SK-N-SH (cell line): ENCODE data around the gene MEI1.

Experiments
- EP300 ChIP-seq, 2 experiments: IDR thresholded peaks; 2 replicates each; pipeline versions ENCODE4 v1.4.0 to v1.6.1; 2012; ENCODE audit warnings: borderline replicate concordance in 1 of 2, low read depth in 1 of 2, low read length in 1 of 2
- EZH2phosphoT487 ChIP-seq: fragments of 200-600 bp; sonication (generic); IDR thresholded peaks from 2 replicates; pipeline ENCODE4 v1.6.1; 2017; ENCODE audit warnings: low read depth, mixed run types, mild to moderate bottlenecking, antibody characterized with exemption, moderate library complexity, borderline replicate concordance
- JUND ChIP-seq: IDR thresholded peaks from 2 replicates; pipeline ENCODE4 v1.4.0; 2012
- POLR2AphosphoS5 ChIP-seq: IDR thresholded peaks from 2 replicates; pipeline ENCODE4 v1.6.1; 2012; ENCODE audit warnings: low read depth, low read length
- RCOR1 ChIP-seq: fragments of 150-350 bp; IDR thresholded peaks from 2 replicates; pipeline ENCODE4 v1.6.1; 2017; ENCODE audit warnings: antibody characterized with exemption, low read length
- RXRA ChIP-seq: IDR thresholded peaks from 2 replicates; pipeline ENCODE4 v1.4.0; 2012; ENCODE audit warnings: low read depth, mild to moderate bottlenecking, borderline replicate concordance
- TCF12 ChIP-seq: IDR thresholded peaks from 2 replicates; pipeline ENCODE4 v1.4.0; 2012
- TF ChIP-seq, protein P1 (sequence below): fragments of 200-600 bp; sonication (generic); IDR thresholded peaks from 2 replicates; pipeline ENCODE4 v1.6.1; 2017; ENCODE audit warnings: antibody characterized with exemption, mild to moderate bottlenecking, moderate library complexity
- TF ChIP-seq, protein P2 (sequence below): IDR thresholded peaks from 2 replicates; pipeline ENCODE4 v1.6.1; 2012; ENCODE audit warnings: mild to moderate bottlenecking, low read depth, low read length, moderate library complexity
- TF ChIP-seq, protein P3 (sequence below): IDR thresholded peaks from 2 replicates; pipeline ENCODE4; 2012

DNA sequence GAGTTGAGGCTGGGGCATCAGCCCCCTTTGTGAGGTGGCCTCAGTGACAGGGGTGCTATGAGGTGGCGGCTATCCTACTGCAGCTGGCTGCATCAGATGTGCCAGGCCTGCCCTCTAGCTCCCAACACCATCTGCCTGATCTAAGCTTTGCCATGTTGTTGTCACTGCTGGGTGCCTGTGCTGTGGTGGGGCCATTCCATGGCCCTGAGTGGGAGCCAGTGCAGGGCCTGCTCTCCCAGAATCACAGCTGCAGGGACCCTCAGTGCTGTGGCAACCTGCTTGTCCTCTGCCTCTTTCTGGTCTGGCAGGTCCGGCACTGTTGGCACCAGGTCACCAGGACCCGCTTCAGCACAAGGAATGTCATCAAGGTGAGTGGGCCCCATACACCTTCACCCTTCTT, 8.8 kb upstream of the MEI1 start:
- TF ChIP-seq RCOR1: no peak
- TF ChIP-seq, protein P1, sequence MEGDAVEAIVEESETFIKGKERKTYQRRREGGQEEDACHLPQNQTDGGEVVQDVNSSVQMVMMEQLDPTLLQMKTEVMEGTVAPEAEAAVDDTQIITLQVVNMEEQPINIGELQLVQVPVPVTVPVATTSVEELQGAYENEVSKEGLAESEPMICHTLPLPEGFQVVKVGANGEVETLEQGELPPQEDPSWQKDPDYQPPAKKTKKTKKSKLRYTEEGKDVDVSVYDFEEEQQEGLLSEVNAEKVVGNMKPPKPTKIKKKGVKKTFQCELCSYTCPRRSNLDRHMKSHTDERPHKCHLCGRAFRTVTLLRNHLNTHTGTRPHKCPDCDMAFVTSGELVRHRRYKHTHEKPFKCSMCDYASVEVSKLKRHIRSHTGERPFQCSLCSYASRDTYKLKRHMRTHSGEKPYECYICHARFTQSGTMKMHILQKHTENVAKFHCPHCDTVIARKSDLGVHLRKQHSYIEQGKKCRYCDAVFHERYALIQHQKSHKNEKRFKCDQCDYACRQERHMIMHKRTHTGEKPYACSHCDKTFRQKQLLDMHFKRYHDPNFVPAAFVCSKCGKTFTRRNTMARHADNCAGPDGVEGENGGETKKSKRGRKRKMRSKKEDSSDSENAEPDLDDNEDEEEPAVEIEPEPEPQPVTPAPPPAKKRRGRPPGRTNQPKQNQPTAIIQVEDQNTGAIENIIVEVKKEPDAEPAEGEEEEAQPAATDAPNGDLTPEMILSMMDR: no peak
- no peak for TF ChIP-seq TCF12
- TF ChIP-seq RXRA: no peak
- no peak for TF ChIP-seq JUND
- TF ChIP-seq, protein P2, sequence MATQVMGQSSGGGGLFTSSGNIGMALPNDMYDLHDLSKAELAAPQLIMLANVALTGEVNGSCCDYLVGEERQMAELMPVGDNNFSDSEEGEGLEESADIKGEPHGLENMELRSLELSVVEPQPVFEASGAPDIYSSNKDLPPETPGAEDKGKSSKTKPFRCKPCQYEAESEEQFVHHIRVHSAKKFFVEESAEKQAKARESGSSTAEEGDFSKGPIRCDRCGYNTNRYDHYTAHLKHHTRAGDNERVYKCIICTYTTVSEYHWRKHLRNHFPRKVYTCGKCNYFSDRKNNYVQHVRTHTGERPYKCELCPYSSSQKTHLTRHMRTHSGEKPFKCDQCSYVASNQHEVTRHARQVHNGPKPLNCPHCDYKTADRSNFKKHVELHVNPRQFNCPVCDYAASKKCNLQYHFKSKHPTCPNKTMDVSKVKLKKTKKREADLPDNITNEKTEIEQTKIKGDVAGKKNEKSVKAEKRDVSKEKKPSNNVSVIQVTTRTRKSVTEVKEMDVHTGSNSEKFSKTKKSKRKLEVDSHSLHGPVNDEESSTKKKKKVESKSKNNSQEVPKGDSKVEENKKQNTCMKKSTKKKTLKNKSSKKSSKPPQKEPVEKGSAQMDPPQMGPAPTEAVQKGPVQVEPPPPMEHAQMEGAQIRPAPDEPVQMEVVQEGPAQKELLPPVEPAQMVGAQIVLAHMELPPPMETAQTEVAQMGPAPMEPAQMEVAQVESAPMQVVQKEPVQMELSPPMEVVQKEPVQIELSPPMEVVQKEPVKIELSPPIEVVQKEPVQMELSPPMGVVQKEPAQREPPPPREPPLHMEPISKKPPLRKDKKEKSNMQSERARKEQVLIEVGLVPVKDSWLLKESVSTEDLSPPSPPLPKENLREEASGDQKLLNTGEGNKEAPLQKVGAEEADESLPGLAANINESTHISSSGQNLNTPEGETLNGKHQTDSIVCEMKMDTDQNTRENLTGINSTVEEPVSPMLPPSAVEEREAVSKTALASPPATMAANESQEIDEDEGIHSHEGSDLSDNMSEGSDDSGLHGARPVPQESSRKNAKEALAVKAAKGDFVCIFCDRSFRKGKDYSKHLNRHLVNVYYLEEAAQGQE: no peak
- no peak for TF ChIP-seq EP300 (IDR thresholded peaks at IDR 0.05; ENCODE audit: borderline replicate concordance in 1 of 2, low read depth in 1 of 2, low read length in 1 of 2)
- TF ChIP-seq, protein P3, sequence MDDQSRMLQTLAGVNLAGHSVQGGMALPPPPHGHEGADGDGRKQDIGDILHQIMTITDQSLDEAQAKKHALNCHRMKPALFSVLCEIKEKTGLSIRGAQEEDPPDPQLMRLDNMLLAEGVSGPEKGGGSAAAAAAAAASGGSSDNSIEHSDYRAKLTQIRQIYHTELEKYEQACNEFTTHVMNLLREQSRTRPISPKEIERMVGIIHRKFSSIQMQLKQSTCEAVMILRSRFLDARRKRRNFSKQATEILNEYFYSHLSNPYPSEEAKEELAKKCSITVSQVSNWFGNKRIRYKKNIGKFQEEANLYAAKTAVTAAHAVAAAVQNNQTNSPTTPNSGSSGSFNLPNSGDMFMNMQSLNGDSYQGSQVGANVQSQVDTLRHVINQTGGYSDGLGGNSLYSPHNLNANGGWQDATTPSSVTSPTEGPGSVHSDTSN: no peak
- TF ChIP-seq POLR2AphosphoS5: no peak
- TF ChIP-seq EZH2phosphoT487: no peak
